Retinal pigment epithelial cell (primary cell): Measurements from ENCODE around the gene SDR42E1.

Experiments
- DNase-seq: peaks from one replicate; pipeline ENCODE4 v3.0.0-alpha.2; 2010; ENCODE audit warnings: low read depth
- H3K4me3 ChIP-seq: 2 replicates; pipeline ENCODE4 v1.5.1; 2011; ENCODE audit warnings: mild to moderate bottlenecking, low read length, control low read depth, moderate library complexity
- TF ChIP-seq, protein P1 (sequence below): conservative IDR thresholded peaks from 2 replicates; pipeline ENCODE4 v1.5.1; 2011; ENCODE audit warnings: low read depth, low read length, control low read depth, inconsistent platforms

The SDR42E1 gene

DNA sequence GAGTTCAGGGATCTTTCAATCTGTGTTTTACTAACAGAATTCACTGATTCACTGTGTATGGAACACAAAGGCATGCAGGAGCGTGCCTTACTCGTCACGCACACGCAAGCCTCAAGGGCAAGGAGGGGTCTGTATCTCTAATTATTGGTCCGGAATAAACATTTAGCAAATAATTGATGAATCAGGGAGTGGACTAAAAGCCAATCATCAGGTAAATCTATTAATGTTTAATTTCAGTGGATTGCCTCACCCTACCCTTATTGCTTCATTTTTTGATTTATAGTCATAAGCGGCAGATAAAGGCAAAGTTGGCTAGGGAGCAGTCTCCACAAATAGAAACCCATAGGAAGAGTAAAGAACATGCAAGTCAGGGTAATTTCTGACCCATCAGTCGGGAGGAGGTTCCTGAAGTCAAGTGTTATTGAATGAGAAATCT, 16.4 kb upstream of the SDR42E1 start:
- H3K4me3 ChIP-seq = no peak overlapping the region
- DNase-seq = no peak
- TF ChIP-seq, protein P1, sequence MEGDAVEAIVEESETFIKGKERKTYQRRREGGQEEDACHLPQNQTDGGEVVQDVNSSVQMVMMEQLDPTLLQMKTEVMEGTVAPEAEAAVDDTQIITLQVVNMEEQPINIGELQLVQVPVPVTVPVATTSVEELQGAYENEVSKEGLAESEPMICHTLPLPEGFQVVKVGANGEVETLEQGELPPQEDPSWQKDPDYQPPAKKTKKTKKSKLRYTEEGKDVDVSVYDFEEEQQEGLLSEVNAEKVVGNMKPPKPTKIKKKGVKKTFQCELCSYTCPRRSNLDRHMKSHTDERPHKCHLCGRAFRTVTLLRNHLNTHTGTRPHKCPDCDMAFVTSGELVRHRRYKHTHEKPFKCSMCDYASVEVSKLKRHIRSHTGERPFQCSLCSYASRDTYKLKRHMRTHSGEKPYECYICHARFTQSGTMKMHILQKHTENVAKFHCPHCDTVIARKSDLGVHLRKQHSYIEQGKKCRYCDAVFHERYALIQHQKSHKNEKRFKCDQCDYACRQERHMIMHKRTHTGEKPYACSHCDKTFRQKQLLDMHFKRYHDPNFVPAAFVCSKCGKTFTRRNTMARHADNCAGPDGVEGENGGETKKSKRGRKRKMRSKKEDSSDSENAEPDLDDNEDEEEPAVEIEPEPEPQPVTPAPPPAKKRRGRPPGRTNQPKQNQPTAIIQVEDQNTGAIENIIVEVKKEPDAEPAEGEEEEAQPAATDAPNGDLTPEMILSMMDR = no peak

DNA sequence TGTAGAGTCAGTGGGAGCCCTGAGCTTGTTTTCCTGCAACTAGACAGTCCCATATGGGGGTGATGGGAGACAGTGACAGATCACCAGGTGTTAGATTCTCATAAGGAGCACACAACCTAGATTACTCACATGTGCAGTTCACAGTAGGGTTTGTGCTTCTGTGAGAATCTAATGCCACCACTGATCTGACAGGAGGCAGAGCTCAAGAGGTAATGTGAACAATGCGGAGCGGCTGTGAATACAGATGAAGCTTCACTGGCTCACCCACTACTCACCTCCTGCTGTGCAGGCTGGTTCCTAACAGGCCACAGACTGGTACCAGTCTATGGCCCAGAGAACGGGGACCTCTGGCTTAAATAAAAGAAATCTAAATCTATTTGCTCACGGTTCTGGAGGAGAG, 13.6 kb upstream of the SDR42E1 start:
- DNase-seq = no peak
- H3K4me3 ChIP-seq = no peak overlapping the region
- TF ChIP-seq, protein P1 = no peak

DNA sequence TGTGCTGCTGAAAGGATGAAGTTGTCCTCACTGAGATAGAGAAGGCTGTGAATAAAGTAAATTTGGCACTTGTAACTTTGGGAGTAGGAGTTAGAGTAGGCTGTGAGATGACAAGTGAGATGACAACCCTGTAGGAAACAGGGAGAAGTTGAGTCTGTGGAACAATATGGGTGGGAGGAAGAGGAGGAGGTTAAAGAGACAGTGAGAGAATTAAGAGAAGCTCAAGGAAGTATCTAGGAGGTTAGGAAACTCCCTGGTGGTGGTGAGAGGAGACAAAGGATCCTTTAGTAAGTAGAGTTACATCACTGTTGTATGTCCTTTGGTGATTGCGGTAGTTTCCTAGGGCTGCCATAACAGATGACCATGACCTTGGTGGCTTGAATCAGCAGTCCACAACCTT, 13.0 kb upstream of the SDR42E1 start:
- TF ChIP-seq, protein P1 = no peak

DNA sequence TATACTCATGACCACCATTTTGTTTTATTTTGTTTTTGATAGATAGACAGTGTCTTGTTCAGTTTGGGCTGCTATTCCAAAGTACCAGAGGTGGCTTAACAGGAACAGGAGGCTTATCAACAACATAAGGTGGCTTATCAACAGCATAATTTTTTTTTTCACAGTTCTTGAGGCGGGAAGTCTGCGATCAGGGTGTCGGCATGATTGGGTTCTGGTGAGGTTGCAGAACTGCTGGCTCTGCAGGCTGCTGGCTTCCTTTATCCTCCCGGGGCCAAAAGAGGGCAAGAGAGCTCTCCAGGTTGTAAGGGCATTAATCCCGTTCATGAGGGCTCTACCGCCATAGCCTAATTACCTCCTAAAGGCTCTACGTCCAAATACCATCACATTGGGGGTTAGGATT, 11.9 kb upstream of the SDR42E1 start:
- DNase-seq = no peak
- TF ChIP-seq, protein P1 = no peak
- H3K4me3 ChIP-seq = no peak overlapping the region

More for the DNA sequence above, 13.0 kb upstream of the SDR42E1 start:
- DNase-seq = no peak
- H3K4me3 ChIP-seq = no peak overlapping the region

DNA sequence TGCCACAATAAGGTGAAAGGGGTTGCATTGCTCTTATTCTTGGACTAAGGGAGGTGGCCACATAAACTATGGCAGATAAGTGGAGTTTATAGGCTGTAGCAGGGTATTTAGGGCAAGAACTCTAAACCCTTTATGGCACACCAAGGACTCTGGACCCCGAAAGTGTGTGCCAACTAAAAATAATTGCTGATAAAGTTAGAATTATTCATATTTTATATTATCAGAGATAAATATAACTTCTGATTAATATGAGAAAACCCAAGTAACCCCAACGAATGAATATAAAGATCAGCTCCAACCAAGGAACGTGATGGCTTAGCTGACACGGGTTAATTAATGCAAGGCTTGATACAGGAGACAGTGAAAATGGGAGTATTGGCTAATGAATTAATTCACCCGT, 8.8 kb upstream of the SDR42E1 start:
- DNase-seq = no peak
- TF ChIP-seq, protein P1 = no peak

DNA sequence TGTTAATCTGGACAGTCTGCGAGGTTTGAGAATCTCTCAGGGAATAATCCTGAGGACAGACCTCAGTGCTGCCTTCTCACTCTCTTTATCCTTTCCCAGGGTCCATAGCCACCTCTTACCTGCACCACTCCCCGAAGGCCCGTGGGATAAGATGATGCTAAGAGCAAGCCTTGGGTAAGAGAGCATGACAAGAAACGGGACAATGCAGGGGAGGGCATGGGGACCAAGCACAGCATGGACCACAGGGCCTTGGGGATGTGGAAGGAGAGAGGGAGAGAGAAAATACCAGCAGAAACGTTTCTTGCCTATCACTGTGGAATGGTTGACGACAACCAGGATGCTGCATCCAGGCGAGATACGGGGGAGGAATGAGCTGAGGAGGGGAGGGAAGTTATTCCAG, 8.3 kb upstream of the SDR42E1 start:
- no peak overlapping the region for H3K4me3 ChIP-seq
- no peak for DNase-seq
- TF ChIP-seq, protein P1 = no peak

More for the DNA sequence above, 8.8 kb upstream of the SDR42E1 start:
- H3K4me3 ChIP-seq = no peak overlapping the region

DNA sequence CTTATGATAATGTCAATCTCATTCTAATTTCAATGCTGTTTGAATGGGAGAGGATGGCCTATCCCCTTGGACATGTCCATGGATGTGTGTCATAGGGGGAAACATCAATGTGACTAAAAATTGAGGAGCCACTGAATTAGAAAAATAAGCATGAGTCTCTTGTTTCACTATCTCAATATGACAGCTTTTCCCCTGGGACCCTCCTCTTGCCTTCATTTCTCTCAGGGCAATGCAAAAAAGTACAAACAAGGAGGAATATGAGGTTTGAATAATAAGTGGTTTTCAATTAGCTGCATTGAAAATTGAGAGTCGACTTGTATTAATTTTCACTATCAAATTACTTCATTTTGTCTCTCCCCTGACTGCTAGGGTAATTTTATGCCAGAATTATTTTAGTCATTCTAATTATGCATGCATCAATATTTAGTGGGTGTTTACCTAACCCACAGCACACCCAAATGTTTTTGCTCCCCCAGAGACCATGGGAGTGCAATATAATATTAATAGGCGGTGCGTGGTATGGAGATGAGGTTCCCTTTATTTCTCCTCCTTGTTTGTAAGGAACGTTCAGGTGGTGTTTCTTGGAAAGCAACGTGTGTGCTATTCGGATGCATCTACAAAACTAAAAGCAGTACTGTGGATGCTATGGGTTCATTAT, 6.8 kb upstream of the SDR42E1 start:
- no peak for DNase-seq
- TF ChIP-seq, protein P1 = no peak

More for the DNA sequence above, 6.8 kb upstream of the SDR42E1 start:
- H3K4me3 ChIP-seq = no peak overlapping the region
